Transverse colon (tissue), 4 donors: ENCODE data around the gene CEP170B.
"Not testable (repeated sequence)": the region's sequence is repeated elsewhere in the genome, so short reads cannot be mapped to it uniquely, and the experiment has no call there.

ENCODE experiments used
- EP300 ChIP-seq: sonication (generic); formaldehyde crosslinking; IDR thresholded peaks from one replicate; pipeline ENCODE4 v1.6.1; 2017; ENCODE audit warnings: antibody characterized with exemption, low read depth
- POLR2A ChIP-seq: fragments of 450-650 bp; IDR thresholded peaks from one replicate; pipeline ENCODE4 v1.6.1; 2016; ENCODE audit warnings: antibody characterized with exemption, mild to moderate bottlenecking, moderate library complexity
- POLR2AphosphoS5 ChIP-seq, 3 donors: sonication (generic); formaldehyde crosslinking; IDR thresholded peaks; one replicate each; pipeline ENCODE4 v1.6.1; 2016; ENCODE audit warnings: antibody characterized with exemption in 3 of 3
- TF ChIP-seq, protein P1 (sequence below), 5 experiments: fragments of 200-600 bp in 3 of 5; fragments of 450-650 bp in 2 of 5; sonication (generic) in 3 of 5; IDR thresholded peaks; 1 replicate in 2 of 5; 2 replicates in 3 of 5; pipeline ENCODE4 v1.5.1; 2016 to 2017; ENCODE audit warnings: antibody characterized with exemption in 5 of 5, inconsistent platforms in 3 of 5, mild to moderate bottlenecking in 2 of 5, moderate library complexity in 1 of 5

DNA sequence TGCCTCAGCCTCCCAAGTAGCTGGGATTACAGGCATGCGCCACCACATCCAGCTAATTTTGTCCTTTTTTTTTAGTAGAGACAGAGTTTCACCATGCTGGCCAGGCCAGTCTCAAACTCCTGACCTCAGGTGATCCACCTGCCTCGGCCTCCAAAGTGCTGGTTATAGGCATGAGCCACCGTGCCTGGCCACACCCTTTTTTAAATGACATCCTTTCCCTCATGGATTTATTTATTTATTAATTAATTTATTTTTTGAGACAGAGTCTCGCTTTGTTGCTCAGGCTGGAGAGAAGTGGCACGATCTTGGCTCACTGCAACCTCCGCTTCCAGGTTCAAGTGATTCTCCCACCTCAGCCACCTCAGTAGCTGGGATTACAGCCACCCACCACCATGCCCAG, 7.1 kb upstream of the CEP170B start:
- TF ChIP-seq, protein P1, sequence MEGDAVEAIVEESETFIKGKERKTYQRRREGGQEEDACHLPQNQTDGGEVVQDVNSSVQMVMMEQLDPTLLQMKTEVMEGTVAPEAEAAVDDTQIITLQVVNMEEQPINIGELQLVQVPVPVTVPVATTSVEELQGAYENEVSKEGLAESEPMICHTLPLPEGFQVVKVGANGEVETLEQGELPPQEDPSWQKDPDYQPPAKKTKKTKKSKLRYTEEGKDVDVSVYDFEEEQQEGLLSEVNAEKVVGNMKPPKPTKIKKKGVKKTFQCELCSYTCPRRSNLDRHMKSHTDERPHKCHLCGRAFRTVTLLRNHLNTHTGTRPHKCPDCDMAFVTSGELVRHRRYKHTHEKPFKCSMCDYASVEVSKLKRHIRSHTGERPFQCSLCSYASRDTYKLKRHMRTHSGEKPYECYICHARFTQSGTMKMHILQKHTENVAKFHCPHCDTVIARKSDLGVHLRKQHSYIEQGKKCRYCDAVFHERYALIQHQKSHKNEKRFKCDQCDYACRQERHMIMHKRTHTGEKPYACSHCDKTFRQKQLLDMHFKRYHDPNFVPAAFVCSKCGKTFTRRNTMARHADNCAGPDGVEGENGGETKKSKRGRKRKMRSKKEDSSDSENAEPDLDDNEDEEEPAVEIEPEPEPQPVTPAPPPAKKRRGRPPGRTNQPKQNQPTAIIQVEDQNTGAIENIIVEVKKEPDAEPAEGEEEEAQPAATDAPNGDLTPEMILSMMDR (IDR thresholded peaks at IDR 0.05) = not testable (repeated sequence)
- TF ChIP-seq POLR2AphosphoS5 (IDR thresholded peaks at IDR 0.05); EP300; POLR2A: not testable (repeated sequence)
